Inflammatory macrophage treated with lipopolysaccharide for 1 hour (primary cell): ENCODE results near the gene ACTR3.
"Not testable (repeated sequence)": the region's sequence is repeated elsewhere in the genome, so short reads cannot be mapped to it uniquely, and the experiment has no call there.

ENCODE experiments used
- DNase-seq, 2 donors: peaks; one replicate each; pipeline ENCODE4 v3.0.0-alpha.2; 2020 to 2022

ACTR3 gene

DNA sequence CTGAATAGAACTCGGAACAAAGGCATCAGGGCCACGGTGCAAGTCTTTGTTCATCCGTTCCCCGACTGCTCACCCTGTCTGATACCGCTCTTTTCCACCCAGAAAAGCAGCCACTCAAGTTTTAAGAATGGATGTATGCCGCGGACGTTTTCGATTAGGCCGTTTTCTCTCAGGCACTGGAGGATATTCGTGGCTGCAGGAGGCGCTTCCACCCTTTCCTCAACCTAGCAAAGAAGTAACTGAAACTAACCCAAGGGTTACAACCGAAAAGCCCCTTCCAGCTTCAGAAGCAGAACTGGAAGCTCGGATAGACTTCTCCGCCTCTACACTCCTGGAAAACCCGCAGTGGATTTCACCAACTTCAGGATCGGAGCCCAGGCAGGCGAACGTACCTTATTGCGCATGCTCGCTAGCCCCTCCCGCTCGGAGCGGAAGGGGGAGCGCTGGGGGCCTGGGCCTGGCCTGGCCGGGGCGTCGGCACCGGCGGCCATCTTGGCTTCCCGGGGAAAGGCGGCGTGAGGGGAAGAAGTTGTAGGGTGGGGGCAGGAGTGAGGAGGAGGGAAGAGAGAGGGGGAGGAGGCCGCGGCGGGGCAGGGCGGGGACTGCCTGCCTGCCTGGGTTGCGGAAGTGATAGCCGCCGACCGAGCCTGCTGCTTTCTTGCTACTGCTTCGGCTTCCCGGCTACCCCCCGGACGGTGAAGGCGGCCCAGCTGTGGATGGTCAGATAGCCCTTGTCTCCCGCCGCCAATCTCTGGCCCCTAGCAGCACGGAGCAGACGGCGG lies at the start of gene ACTR3:
Gene ACTR3, plus strand, starts transcription at position 619 of the 782 bp plus-strand sequence. CDS start 191 bp downstream, outside the sequence.
- peak; percentile 98 to 100 for DNase-seq

DNA sequence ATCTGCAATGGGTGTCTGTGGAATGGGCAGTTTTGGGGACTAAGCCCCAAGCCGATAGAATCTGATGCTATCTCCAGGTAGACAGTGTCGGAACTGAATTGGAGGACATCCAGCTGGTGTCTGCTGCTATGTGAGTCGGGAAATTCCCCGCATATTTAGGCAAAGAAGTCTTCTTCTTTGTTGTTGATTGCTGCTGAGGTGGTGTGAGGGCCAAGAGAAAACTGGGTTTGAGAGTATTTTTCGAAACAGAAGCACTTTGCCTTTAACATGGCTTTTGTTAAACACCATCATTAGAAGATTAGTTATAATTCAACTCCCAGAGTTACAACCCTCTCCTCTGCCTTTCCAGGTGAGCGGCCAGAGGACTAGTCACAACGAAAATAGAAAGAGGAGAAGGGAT lies 49.4 kb upstream of the ACTR3 start:
- no peak for DNase-seq

DNA sequence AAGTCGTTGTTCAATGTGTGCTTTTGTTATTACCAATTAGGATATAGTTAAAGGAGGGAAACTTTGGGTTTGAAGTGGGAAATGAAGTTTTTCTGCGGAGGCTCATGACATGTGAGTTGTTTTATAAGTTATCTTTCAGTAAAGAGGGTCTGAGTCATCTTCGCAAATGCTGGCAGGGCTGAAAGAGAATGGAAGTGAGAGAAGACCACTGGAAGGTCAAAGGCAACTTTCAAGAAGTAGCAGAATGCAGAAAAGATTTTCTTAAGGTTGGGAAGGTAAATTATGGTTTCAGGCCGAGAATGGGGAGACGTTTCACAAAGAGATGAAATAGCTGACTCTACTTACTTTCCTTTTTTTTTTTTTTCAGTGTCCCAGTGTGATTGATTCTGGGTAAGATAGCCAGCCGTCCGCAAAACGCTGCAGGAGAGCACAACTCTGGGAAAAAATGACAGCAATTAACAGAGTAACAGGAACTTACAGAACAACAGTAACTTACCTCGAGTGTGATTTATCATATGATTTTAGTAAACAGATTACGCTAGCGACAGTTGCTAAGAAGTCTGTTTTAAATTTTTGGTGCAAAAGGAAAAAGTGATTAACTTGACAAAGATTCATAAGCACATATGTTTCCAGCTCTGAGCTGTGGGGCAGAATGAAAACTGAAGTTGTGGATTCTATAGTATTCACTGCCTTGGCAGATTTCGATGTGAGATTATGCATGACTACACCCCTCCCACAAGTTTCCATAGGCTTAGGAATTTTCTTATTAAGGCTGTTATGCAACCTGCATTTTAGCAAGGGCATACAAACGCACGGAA lies 46.8 kb upstream of the ACTR3 start:
- DNase-seq: peak in 1 of 2 donors; percentile 53

DNA sequence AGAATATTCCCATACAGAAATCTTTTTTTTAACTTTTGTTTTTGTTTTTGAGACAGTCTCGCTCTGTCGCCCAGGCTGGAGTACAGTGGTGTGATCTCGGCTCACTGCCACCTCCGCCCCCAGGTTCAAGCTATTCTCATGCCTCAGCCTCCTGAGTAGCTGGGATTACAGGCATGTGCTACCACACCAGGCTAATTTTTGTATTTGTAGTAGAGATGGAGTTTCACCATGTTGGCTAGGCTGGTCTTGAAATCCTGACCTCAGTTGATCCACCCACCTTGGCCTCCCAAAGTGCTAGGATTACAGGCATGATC lies 46.2 kb upstream of the ACTR3 start:
- not testable (repeated sequence) for DNase-seq

DNA sequence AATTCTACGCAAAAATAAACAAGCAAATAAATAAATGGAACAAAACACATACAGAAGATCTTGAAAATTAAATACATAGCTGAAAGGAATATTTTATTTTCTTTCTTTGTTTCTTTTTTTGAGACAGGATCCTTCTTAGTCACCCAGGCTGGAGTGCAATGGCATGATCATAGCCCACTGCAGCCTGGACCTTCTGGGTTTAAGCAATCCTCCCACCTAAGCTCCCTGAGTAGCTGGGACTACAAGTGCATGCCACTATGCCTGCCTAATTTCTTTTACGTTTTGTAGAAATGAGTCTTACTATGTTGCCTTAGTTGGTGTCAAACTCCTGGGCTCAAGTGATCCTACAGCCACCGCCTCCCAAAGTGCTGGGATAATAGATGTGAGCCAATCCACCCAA lies 44.6 kb upstream of the ACTR3 start:
- DNase-seq: peak in 1 of 2 donors; percentile 71

DNA sequence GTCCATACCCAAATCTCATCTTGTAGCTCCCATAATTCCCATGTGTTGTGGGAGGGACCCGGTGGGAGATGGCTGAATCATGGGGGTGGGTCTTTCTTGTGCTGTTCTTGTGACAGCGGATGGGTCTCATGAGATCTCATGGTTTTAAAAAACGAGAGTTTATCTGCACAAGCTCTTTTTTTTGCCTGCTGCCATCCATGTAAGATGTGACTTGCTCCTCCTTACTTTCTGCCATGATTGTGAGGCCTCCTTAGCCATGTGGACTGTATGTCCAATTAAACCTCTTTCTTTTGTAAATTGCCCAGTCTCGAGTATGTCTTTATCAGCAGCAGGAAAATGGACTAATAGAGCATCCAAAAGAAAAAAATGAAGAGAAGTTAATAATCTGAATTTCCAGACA lies 44.1 kb upstream of the ACTR3 start:
- DNase-seq: not testable (repeated sequence)

DNA sequence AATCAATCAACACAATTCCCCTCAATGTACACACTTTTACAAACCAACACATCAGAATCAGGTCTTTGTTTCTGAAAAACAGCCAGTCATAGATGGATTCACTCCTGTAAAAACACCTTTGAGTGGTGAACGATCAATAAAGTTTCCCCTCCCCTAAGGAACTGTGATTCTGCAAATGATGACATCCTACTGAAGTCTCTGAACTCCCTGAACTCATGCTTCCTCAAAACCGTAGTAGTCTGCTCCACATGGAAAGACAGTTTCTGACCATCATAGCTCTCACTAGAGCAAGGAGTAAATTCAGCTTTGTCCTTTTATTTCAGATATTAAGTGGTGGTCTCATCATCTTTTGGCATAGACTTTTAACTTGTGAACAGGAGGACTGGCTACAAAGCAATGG lies 43.5 kb upstream of the ACTR3 start:
- peak; percentile 46 to 78 for DNase-seq

DNA sequence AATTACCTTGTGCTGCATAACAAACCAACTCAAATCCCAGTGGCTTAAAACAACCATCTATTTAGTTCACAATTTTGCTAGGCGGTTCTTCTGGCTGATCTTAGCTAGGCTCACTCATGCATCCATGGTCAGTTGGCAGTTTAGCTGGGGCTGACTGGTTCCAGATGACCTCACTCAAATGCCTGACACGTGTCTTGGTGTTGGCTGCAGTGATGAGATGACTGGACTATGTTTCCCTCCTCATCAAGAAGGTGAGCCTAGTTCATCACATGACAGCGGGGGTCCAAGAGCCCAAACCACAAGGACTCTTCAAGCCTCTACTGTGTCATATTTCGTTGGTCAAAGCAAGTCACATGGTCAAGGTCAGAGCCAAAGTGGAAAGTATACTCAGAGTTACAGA lies 42.7 kb upstream of the ACTR3 start:
- DNase-seq: peak in 1 of 2 donors; percentile 54

DNA sequence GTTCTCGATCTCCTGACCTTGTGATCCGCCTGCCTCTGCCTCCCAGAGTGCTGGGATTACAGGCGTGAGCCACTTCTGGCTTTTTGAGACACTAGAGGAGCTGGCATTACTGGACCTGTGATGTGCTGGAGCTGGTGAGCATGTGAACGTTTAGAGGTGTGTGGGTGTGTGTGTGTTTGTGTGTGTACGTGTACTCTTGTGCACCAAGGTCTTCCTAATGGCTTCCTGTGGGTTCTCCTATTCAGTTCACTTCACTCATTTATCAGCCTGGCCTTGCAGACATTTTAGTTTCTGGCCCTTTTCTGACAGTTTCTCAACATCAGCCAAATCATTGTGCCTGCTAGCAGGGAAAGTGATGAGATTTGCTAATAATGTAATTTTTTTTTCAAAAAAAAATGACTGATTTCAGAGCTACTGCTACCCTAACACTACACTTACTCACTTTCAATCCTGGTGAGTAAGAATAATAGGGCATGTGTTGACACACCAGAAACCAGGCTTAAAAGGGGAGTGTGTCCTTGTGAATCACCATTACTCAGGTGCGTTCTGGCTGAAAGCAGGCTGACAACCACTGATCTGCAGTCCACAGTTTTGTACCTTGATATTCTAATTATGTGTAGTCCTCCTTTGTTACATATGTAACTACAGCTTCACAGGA lies 41.0 kb upstream of the ACTR3 start:
- DNase-seq: peak; percentile 25 to 69

DNA sequence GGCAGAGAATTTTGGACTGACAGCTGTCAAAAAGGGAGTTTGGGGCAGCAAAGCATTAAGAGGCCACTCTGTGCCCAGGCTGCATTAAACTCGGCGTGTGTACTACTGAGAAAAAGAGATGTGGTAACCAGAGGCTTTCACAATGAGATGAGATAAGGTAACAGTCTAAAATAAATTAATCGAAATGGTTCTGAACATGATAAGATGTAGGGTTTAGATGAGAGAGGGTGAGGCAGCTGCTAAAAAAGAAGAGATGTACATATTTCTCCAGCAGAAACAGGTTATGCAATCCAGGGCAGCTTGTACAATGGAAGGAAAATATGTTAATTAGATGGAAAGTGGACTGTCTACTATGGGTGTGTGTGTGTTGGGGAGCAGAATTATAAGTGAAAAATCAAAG lies 39.2 kb upstream of the ACTR3 start:
- peak in 1 of 2 donors; percentile 27 for DNase-seq

DNA sequence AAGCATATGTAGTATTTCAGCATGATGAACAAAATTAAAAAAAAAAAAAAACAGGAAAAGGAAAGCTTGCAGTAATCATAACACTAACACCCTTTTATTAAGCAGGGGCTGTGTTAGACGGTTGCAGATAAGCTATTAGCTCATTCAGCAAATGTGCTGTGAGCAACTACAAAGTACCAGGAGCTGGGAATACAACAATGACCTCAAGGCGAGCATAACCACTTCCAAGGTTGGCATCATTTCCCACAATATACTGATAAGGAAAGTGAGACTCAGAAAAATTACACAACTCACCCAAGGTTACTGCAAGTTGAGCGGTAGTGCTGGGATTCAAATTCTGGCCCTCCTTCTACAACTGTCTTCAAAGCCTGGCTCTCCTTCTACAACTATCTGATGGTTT lies 38.2 kb upstream of the ACTR3 start:
- DNase-seq: no peak

DNA sequence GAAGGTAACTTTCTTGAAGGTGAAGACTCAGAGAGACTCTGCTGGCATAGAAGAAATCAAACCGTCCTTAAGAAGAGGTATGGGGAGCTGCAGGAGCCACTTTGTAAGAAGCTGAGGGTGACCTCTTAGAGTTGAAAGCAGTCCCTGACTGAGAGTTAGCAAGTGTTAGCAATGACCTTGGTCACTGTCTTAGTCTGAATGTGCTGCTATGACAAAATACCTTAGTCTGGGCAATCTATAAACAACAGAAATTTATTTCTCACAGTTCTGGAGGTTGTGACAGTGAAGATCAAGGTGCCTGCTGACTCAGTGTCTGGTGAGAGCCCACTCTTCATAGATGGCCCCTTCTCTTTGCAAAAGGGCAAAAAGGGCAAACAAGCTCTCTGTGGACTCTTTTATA lies 35.7 kb upstream of the ACTR3 start:
- DNase-seq: no peak

DNA sequence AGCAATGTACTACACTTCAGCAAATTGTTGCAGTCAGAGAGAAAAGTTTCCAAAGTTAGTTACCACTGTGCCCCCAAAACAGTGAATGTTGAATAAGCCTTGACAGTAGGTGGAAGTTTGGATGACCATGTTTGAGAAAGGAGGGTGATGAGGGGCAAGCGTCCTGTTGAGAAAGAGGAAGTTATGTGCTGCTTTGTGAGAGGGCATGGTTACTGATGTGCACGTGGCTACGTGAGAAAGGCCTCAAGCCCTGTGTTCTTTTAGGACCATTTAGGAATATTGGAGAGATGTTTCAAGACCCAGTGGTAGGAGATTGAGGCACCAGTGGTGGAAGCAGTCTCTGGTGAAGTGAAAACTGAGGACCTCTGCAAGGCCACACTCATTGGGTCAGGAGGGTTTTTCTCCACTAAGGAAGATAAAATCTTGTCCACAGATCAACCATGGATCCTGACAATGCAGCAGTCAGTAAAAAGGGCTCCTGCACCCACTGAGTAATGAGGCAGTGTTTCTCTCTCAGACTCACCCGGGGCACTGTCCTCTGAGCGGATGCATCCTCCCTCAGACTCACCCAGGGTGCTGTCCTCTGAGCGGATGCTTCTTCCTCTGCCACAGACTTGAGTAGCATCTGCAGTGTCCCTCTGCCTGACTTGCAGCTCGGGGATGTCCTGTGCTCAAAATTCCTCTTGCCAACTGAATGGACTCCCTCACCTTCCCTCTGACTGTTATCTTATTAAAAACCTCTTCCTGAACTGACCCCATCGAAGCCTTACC lies 34.7 kb upstream of the ACTR3 start:
- peak; percentile 34 to 66 for DNase-seq

DNA sequence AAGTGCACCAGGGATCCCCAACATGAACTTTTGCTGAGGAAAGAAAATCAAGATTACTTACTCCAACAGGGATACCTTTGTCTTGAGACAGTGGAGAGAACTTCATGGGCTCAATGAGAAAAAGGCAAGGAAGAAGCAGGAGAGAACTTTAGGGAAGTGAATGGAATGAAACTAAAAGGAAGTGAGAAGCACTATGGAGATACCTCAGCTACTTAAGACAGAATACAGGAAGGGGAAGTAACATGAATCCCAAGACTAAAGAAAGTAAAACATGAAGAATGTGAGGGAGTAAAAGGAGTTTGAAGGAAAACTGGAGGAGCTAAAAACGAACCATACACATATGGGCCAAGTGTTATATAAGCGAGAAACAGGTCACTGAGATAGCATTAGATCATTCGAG lies 32.4 kb upstream of the ACTR3 start:
- DNase-seq: peak; percentile 65 to 82

DNA sequence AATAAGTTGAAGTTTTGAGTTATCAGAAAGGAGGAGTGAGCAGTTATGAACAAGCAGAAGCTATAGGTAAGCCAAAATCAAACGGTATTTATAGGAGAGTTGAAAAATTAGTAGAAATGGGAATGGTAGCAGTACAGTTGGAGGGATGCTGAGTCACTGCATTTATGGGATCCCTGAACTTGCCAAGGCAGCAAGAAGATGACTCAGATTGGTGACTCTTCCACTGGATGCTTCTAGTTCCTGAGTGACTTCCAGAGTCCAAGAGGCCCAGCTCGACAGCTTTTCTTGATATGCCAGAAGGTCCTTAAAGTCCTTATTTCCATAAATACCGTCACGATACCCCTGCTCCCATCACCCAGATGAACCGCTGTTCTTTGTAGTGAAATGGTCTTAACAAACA lies 31.1 kb upstream of the ACTR3 start:
- DNase-seq: peak; percentile 81 to 94

DNA sequence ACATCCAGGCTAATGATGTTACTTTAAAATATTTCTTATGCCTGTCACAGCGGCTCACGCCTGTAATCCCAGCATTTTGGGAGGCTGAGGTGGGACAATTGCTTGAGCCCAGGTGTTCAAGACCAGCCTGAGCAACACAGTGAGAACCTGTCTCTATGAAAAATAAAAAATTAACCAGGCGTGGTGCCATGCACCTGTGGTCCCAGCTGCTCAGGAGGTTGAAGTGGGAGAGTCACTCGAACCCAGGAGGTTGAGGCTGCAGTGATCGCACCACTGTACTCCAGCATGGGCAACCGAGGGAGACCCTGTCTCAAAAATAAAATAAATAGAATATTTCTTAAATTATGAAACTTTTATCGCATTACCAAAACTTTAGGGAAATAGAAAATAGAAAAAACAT lies 28.1 kb upstream of the ACTR3 start:
- DNase-seq: no peak

DNA sequence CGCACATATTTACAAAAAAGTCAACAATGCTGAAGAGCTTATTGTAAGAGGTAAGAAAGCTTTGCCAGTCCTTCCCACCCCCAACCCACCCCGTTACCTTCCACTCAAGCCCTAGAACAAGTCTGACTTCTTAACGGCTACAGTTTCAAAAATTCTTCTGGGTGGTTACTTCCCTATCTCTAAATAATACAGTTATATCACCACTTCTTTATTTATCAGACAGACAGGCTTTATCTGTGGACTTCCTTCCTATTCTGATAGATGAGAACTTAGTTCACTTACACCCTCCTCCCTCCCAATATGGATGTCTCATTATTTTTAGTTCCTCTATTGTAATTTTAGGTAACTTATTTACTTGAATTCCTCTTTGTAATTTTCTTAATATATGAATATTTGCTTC lies 26.7 kb upstream of the ACTR3 start:
- peak; percentile 64 to 76 for DNase-seq

DNA sequence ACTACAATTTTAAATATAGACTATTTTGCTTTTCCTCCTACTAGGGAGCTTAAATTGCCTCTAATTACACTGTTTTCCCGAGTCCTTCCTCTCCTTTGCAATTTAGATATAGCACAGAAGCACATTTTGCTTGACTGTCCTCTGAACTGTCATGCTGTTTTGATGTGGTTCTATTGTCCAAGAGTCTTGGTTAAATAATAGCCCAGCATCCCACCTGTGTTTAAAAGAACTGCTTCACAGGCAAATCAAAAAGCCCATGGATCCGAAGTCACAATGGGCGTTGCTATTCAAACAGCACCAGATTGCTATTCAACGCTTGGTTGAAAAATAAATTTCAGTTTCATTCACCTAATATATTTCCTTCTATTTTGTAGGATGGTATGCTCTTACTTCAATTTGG lies 22.3 kb upstream of the ACTR3 start:
- no peak for DNase-seq

DNA sequence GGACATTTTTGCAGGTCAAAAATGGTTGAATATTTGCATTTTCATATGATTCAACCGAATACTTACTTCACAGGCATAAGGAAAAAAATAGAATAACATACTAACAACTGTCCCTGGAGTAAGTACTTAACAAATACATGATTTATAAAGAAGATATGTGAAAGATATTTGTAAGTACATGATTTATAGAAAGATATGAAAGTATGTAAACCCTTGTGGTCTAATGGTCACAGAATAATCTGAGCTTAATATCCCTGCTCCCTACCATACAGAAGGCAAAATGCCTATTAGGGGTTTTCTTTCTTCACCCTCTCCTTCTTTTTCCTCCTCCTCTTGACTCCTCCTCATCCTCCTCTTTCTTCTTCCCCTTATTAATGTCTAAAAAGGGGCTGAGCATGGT lies 20.6 kb upstream of the ACTR3 start:
- DNase-seq: no peak

DNA sequence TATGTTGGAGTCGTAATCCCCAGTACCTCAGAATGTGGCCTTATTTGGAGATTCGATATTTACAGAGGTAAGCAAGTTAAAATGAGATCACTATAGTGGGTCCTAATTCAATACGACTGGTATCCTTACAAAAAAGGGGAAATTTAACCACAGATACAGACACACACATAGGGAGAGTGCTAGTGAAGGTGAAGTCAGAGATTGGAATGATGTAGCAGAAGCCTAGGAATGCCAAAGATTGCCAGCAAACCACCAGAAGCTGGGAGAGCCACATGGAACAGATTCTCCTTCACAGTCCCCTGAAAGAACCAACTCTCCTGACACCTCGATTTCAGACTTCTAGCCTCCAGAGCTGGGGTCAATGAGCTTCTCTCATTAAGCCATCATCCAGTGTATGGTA lies 17.7 kb upstream of the ACTR3 start:
- DNase-seq: no peak

DNA sequence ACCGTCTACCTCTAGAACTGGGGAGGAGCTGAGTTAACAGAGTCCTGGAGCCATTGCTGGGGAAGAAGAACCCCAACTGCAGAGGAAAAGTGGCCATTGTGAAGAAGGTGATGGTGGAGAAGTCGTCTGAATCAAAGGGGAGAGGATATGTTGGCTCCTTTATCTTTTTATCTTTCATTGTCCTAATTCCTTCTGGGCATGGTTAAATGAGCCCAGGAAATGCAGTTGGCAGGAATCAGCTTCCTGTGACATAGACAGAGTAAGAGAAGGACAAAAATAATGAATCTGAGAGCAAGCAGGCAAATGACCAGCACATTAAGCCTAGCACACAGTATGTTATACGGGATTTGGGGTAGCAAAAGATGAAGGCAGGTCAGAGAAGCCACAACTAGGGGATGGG lies 16.0 kb upstream of the ACTR3 start:
- DNase-seq: no peak

DNA sequence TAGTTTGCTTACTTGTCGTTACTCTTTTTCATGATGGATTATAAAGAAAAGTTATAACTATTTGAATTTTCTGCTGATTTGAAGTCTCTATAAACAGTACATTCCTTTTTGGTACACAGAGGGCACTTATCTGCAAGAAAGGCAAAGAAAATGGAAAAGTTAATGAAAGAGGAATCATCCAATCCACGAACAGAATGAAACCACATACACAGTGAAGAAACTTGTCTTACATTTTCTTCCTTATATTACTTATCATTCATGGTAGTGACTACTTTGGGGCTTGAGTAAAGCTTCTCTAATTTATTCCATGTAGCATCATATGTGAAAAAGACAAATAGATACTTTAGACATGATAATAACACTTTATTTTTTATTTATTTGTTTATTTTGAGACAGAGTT lies 14.8 kb upstream of the ACTR3 start:
- peak; percentile 26 to 60 for DNase-seq
